Measurements from ENCODE around the gene SEC24B. TPM values are rescaled to one million over a fixed set of nuclear protein-coding genes. Genes with fewer than 3 reads are reported as not detected.

The SEC24B gene
- total RNA-seq (2022; extraction: Qiagen RNA extraction; ENCODE audit: low read depth): 14.2 to 22.9 TPM (median 18.0 TPM) in 5 replicates

DNA sequence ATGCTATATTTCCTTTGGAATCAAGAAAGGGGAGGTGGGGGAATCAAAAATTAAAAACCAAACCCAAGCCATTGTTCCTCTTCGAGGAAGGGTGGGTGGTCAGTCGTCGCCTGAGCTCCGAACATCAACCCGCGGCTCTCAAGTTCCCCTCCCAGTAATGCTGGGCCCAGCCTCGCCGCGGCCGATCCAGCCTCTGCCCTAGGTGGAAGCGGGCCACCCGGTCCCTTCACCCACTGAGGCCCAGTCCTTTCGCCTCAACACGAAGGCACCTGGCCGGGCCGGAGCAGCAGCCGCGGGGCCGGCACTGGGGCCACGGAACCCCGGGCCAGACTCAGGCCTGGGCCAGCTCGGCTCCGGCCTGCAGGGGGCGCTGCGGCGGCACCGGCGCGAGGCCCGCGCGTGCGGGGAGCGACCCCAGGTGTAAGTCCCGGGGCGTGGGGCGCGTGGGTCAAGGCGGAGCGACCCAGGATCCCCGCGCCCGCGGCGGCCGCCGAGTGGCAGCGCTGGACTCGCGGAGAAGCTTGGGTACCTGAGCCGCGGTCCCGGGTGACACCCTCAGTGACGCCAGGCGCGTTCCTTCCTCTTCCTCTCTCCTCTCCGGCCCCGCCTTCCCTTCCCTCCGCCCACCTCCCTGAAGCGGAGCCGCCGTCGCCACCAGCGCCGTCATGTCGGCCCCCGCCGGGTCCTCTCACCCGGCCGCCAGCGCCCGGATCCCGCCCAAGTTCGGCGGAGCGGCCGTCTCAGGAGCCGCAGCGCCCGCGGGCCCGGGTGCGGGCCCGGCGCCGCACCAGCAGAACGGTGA is at the start of gene SEC24B:
Gene SEC24B, plus strand, starts transcription at position 611 of the 802 bp plus-strand sequence. Its CDS starts 55 bp downstream, at position 666.

DNA sequence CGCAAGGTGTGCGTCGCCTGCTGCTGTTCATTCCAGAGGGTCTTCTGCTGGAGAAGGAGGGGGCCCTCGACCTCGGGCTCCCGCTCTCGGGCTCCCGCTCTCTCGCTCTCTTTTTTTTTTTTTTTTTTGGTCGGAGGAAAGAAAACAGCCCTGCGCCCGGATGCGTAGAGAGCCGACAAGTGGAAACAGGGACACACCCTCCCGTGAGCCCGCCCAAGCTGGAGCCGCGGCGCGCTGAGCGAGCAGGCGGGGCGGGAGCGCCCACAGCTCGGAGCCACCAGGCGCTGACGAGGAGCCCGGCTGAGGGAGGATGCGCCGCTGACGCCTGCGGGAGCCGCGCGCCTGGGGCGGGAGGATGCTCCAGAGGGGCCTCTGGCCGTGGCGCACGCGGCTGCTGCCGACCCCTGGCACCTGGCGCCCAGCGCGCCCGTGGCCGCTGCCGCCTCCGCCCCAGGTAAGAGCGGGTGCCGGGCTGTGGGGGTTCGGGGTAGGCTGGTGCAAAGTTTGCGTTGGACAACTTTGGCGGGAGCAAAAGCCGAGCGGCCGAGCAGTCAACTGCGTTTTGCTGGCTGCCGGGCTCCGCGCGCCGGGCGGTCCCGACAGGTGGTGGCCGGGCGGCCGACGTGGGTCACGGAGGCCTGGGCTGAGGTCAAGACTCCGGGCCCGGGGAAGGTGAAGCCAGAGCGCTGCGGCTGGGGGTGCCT is 126.5 kb downstream of the SEC24B start, which contains the start of gene MCUB:
Gene MCUB, plus strand, starts transcription at position 264 of the 704 bp plus-strand sequence. Its CDS starts 92 bp downstream, at position 356.

Other genes with a start within 250 kb of the SEC24B start
- gene COL25A1, start 131.2 kb upstream of the SEC24B start, total RNA-seq (2022; extraction: Qiagen RNA extraction; ENCODE audit: low read depth): not detected in 5 replicates
- 12.4 to 21.8 TPM (median 20.7 TPM) in 5 replicates for gene MCUB, start 126.4 kb downstream of the SEC24B start, total RNA-seq (2022; extraction: Qiagen RNA extraction; ENCODE audit: low read depth)